HG02973 (cell line): ENCODE results near the gene PPFIA1.

ENCODE experiments used
- ATAC-seq: cut with Tn5 transposase; IDR thresholded peaks from one replicate; pipeline ENCODE4 v1.9.1; 2021; ENCODE audit warnings: moderate library complexity; ENCODE audit not compliant: unreplicated experiment

Gene PPFIA1

GRCh38 chr11:70352601-70353000 is 82.1 kb downstream of the PPFIA1 start:
- ATAC-seq, result no peak

GRCh38 chr11:70353329-70353728 is 82.8 kb downstream of the PPFIA1 start:
- ATAC-seq, result no peak

GRCh38 chr11:70353900-70354568 is 83.5 kb downstream of the PPFIA1 start:
- ATAC-seq, result no peak

GRCh38 chr11:70354629-70355028 is 84.1 kb downstream of the PPFIA1 start:
- no peak for ATAC-seq

GRCh38 chr11:70358753-70359152 is 88.3 kb downstream of the PPFIA1 start:
- no peak for ATAC-seq

- ATAC-seq, result no peak
Observed at GRCh38 chr11:70359451-70360205, 89.1 kb downstream of the PPFIA1 start.

- ATAC-seq, result no peak
Observed at GRCh38 chr11:70360211-70360610, 89.7 kb downstream of the PPFIA1 start.

GRCh38 chr11:70364178-70364577 is 93.7 kb downstream of the PPFIA1 start:
- no peak for ATAC-seq

- no peak for ATAC-seq
Observed at GRCh38 chr11:70364745-70365543, 94.5 kb downstream of the PPFIA1 start.

GRCh38 chr11:70365544-70365927 is 95.0 kb downstream of the PPFIA1 start:
- ATAC-seq, result no peak

GRCh38 chr11:70367071-70367470 is 96.6 kb downstream of the PPFIA1 start:
- ATAC-seq, result no peak

GRCh38 chr11:70368961-70369360 is 98.5 kb downstream of the PPFIA1 start:
- no peak for ATAC-seq

- no peak for ATAC-seq
Observed at GRCh38 chr11:70371241-70371640, 100.8 kb downstream of the PPFIA1 start.

GRCh38 chr11:70372076-70372475 is 101.6 kb downstream of the PPFIA1 start:
- no peak for ATAC-seq

GRCh38 chr11:70376621-70377020 is 106.1 kb downstream of the PPFIA1 start:
- no peak for ATAC-seq

- no peak for ATAC-seq
Observed at GRCh38 chr11:70377645-70378044, 107.2 kb downstream of the PPFIA1 start.

- ATAC-seq, result no peak
Observed at GRCh38 chr11:70378506-70379134, 108.1 kb downstream of the PPFIA1 start.

GRCh38 chr11:70381350-70381749 is 110.9 kb downstream of the PPFIA1 start:
- ATAC-seq, result no peak

GRCh38 chr11:70381872-70382861 is 111.7 kb downstream of the PPFIA1 start:
- no peak for ATAC-seq
